GM12872 (cell line): ENCODE data around the gene DYRK1B.

ENCODE experiments used
- TF ChIP-seq, protein P1 (sequence below): IDR thresholded peaks from 3 replicates; pipeline ENCODE4 v1.5.1; 2011; ENCODE audit warnings: low read depth, mild to moderate bottlenecking, low read length, moderate library complexity; ENCODE audit not compliant: insufficient read depth

The DYRK1B gene

DNA sequence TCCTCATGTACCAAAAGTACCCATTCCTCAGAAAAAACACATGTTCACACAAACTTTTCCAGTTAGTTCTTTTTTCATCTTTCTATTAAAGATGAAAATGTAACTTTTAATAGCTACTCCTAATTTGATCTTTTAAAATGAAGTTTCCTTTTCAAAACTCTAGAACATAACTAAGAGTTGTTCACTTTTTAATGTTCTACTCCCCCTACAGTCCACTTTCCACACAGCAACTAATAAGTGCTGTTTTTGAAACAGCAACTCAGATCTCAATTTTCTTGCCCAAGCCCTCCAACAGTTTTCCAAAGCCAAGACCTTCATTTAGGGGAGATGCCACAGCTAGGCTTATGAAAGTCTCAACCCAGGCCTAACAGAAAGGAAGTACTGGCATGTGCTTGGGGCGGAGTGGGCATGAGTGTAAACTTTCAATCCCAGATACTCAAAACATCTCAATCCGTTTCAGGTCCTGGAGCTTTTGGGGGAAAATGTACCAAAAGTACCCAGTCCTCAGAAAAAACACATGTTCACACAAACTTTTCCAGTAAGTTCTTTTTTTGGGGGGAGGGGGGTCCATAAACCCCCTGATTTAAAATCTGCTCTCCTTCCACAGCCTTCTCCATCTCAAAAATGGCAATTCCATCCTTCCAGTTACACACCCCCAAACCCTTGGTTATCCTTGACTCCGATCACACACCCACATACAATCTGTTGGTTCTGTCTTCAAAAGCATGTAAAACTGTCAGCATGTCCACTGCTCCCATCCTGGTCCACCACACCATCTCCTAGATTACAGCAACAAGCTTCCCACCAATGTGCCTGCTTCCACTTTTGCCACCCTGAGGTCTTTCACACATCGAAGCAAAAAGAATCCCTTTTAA lies 10.2 kb upstream of the DYRK1B start:
- TF ChIP-seq, protein P1, sequence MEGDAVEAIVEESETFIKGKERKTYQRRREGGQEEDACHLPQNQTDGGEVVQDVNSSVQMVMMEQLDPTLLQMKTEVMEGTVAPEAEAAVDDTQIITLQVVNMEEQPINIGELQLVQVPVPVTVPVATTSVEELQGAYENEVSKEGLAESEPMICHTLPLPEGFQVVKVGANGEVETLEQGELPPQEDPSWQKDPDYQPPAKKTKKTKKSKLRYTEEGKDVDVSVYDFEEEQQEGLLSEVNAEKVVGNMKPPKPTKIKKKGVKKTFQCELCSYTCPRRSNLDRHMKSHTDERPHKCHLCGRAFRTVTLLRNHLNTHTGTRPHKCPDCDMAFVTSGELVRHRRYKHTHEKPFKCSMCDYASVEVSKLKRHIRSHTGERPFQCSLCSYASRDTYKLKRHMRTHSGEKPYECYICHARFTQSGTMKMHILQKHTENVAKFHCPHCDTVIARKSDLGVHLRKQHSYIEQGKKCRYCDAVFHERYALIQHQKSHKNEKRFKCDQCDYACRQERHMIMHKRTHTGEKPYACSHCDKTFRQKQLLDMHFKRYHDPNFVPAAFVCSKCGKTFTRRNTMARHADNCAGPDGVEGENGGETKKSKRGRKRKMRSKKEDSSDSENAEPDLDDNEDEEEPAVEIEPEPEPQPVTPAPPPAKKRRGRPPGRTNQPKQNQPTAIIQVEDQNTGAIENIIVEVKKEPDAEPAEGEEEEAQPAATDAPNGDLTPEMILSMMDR, result peak; percentile 56; the same call in 2 of the 3 replicates

DNA sequence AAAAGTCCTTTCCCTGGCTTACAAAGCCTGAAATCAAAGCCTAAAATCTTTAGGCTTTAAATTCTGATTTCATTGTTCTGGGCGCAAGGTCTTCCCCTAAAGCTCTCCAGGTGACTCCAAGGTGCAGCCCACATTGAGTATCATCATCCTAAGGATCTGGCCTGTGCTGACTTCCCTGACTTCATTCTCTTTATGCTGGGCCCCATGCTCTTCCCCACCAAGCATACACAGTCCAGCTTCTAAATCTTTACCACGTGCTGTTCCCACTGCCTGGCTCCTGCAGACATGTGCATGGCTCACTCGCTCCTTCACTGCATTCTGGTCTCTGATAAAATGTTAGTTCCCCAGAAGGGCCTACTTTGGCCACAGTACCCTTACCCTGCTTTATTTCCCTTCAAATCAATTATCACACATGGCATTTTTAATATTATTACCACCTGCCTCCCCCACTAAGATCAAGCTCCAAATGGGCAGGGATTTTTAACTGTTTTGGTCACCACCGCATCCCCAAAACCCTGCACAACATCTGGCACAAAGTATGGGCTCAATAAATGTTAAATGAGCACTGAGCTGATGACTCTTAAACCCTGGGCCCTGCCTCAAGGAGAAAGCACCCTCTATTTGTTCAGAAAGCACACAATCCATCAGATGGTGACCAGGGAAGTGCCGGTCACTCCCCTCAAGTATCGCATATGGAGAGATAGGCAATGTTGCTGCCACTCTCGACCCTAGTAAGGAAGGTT lies 8.9 kb upstream of the DYRK1B start:
- TF ChIP-seq, protein P1, result no peak

DNA sequence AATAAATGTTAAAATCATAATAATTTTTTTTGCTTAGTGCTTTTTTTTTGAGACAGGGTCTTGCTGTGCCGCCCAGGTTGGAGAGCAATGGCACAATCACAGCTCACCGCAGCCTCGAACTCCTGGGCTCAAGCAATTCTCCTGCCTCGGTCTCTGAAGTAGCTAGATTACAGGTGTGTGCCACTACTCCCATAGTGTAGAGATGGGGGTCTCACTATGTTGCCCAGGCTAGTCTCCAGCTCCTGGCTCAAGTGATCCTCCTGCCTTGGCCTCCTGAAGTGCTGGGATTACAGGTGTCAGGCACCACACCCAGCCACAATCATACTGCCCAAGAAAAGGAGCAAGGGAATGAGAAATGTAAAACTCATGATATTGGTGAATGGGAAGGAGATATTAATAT lies 7.1 kb upstream of the DYRK1B start:
- TF ChIP-seq, protein P1, result no peak

DNA sequence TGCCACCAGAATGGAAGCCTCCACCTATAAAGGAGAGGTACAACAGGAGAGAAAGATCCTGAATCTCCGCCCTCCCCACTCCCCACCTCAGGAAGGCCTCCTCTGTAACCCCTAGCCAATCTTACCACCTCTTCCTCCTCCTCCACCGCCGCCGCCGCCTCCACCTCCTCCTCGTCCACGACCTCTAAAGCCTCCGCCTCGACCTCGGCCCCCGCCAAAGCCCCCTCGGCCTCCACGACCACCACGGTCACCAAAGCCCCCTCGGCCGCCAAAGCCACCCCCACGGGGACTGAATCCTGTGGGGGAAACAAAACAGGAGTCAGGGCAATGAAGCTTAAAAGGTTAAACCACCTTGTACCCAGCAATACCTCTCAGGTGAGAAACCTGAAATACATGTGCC lies 6.5 kb upstream of the DYRK1B start:
- TF ChIP-seq, protein P1, result no peak

DNA sequence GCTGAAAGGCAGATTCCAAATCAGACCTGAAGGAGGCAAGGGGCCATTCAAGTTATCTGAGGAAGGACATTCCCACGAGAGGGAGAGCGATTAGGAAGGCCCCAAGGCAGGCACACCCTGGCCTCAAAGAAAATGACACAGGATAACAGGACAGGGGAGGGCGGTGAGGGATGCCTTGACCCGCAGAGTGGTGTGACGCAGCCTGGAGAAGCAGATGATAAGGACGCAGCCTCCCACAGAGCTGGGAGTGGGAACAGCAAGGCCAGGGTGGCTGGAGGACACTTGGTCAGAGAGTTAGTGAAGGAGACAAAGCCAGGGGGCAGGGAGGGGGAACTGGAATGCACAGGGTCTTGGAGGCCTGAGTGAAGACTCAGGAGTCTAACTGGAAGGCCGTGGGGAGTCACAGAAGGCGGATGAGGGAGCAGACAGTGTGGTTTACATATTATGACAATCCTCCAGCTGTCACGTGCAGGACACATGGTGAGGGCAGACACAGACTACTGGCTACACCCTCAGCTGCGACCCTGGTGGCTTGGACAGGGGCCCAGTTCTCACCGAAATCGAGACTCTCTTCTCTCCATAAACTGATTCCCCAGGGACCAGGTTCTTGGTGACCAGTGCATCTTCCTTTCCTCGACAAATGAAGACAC lies 5.8 kb upstream of the DYRK1B start:
- TF ChIP-seq, protein P1, result no peak

DNA sequence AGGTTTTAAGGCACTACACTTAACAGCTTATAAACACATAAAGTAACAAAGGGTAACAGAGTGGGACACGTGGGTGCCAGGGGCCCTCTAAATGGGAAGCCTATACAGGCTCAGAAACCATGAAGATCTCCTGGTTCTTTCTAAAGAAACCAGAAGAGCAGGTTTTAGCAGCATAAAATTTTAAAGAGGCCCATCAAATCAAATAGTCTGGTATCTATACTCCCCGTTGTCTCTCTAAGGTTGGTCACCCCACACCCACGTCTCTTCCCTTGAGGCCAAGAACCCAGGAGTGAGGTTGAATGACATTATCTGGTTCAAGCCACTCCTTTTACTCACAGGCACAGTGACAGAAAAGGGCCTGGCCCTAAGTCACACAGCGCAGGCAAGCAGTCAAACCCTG lies 4.6 kb upstream of the DYRK1B start:
- TF ChIP-seq, protein P1, result no peak

DNA sequence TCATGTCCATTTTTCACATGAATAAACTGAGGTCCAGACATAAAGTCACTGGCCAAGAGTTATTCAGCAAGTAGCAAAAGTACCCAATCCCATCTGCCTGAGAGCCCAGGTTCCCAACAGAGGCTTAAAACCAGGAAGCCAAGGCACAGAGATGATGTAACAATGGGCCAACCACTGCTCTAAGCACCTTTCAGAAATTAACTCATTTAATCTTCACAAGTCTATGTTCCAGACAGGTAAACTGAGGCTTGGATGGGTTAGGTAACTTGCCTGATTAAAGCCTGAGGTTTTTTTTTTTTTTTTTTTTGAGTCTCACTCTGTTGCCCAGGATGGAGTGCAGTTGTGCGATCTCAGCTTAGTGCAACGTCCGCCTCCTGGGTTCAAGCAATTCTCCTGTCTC lies 4.0 kb upstream of the DYRK1B start:
- TF ChIP-seq, protein P1, result no peak
